Activated T-helper 2 cell treated with anti-CD3 and anti-CD28 coated beads, Interferon-gamma antibody, Interleukin-2, Interleukin-4, amounts not matched to agents 10 μg/mL and 5 μg/mL and 100 μg/mL, durations not matched to agents 14 hours and 24 hours and 36 hours (primary cell): Measurements from ENCODE around the gene NR5A1. TPM values are rescaled to one million over a fixed set of nuclear protein-coding genes. Genes with fewer than 3 reads are reported as not detected.

Source experiments
- DNase-seq: peaks from one replicate; pipeline ENCODE4 v3.0.0; 2021; ENCODE audit warnings: low spot score
- H3K27ac Mint-ChIP-seq: one replicate; pipeline ENCODE4 v1.8.0; 2021; ENCODE audit warnings: mixed read lengths
- H3K27me3 Mint-ChIP-seq: one replicate; pipeline ENCODE4 v1.8.0; 2021; ENCODE audit warnings: low read depth, mixed read lengths
- H3K36me3 Mint-ChIP-seq: one replicate; pipeline ENCODE4 v1.8.0; 2021; ENCODE audit warnings: low read depth, mixed read lengths
- H3K4me1 Mint-ChIP-seq: one replicate; pipeline ENCODE4 v1.8.0; 2021; ENCODE audit warnings: low read depth, mixed read lengths
- H3K4me3 Mint-ChIP-seq: one replicate; pipeline ENCODE4 v1.8.0; 2021; ENCODE audit warnings: low read depth, mild to moderate bottlenecking, moderate library complexity, mixed read lengths
- H3K9me3 Mint-ChIP-seq: one replicate; pipeline ENCODE4 v1.8.0; 2021; ENCODE audit warnings: mixed read lengths
- intact Hi-C: fragments of 100-400 bp; cut with micrococcal nuclease; formaldehyde crosslinking; loops from one replicate; pipeline ENCODE4 v1.15.1; 2023
- total RNA-seq: library from RNA; stranded (reverse); gene quantifications from 2 replicates; pipeline ENCODE4 v1.2.3, GENCODE V29; 2022

The NR5A1 gene
- total RNA-seq, 1 donor from 2014 or later = not detected

GRCh38 chr9:124481115-124481514, 26.1 kb downstream of the NR5A1 start:
- H3K27ac Mint-ChIP-seq = no peak overlapping the region
- intact Hi-C loops = no loop called here
- DNase-seq = no peak

GRCh38 chr9:124480621-124480981, 26.6 kb downstream of the NR5A1 start:
- no peaks in the 10 kb centered on the region for H3K36me3 Mint-ChIP-seq

More at GRCh38 chr9:124481115-124481514, 26.1 kb downstream of the NR5A1 start:
- Mint-ChIP-seq H3K36me3 (no peaks in the 10 kb centered on the region), H3K4me1 (no peaks in the 10 kb centered on the region), H3K4me3 (no peak overlapping the region), H3K27me3 (peaks cover 8% of the 10 kb centered on the region), H3K9me3 (no peaks in the 10 kb centered on the region)

GRCh38 chr9:124479947-124480620, 27.1 kb downstream of the NR5A1 start:
- no peaks in the 10 kb centered on the region for H3K36me3 Mint-ChIP-seq
- H3K27me3 Mint-ChIP-seq = peaks cover 8% of the 10 kb centered on the region
- intact Hi-C loops = no loop called here
- no peak for DNase-seq
- no peak overlapping the region for H3K27ac Mint-ChIP-seq
- H3K9me3 Mint-ChIP-seq = no peaks in the 10 kb centered on the region
- H3K4me3 Mint-ChIP-seq = no peak overlapping the region
- no peaks in the 10 kb centered on the region for H3K4me1 Mint-ChIP-seq

More at GRCh38 chr9:124480621-124480981, 26.6 kb downstream of the NR5A1 start:
- Mint-ChIP-seq H3K4me1 (no peaks in the 10 kb centered on the region), H3K27ac (no peak overlapping the region), H3K4me3 (no peak overlapping the region), H3K9me3 (no peaks in the 10 kb centered on the region), H3K27me3 (peaks cover 8% of the 10 kb centered on the region)
- no peak for DNase-seq
- intact Hi-C loops = no loop called here

- no peaks in the 10 kb centered on the region for H3K4me1 Mint-ChIP-seq
- H3K4me3 Mint-ChIP-seq = no peak overlapping the region
- H3K9me3 Mint-ChIP-seq = no peaks in the 10 kb centered on the region
- intact Hi-C loops = no loop called here
- no peaks in the 10 kb centered on the region for H3K36me3 Mint-ChIP-seq
- no peak for DNase-seq
- H3K27ac Mint-ChIP-seq = no peak overlapping the region
- H3K27me3 Mint-ChIP-seq = peaks cover 8% of the 10 kb centered on the region
These were observed 27.8 kb downstream of the NR5A1 start for GRCh38 chr9:124479371-124479770.

- Mint-ChIP-seq H3K27me3 (peaks cover 8% of the 10 kb centered on the region), H3K4me1 (no peaks in the 10 kb centered on the region), H3K27ac (no peak overlapping the region), H3K36me3 (no peaks in the 10 kb centered on the region), H3K4me3 (no peak overlapping the region), H3K9me3 (no peaks in the 10 kb centered on the region)
- intact Hi-C loops = no loop called here
- no peak for DNase-seq
These were observed 28.8 kb downstream of the NR5A1 start for GRCh38 chr9:124478354-124478753.

GRCh38 chr9:124477648-124478285, 29.4 kb downstream of the NR5A1 start:
- H3K27ac Mint-ChIP-seq = no peak overlapping the region
- intact Hi-C loops = no loop called here
- H3K36me3 Mint-ChIP-seq = no peaks in the 10 kb centered on the region
- no peak for DNase-seq
- no peak overlapping the region for H3K4me3 Mint-ChIP-seq
- no peaks in the 10 kb centered on the region for H3K4me1 Mint-ChIP-seq
- no peaks in the 10 kb centered on the region for H3K9me3 Mint-ChIP-seq
- peaks cover 8% of the 10 kb centered on the region for H3K27me3 Mint-ChIP-seq

- H3K27ac Mint-ChIP-seq = no peak overlapping the region
- peaks cover 8% of the 10 kb centered on the region for H3K27me3 Mint-ChIP-seq
- H3K9me3 Mint-ChIP-seq = no peaks in the 10 kb centered on the region
- H3K4me3 Mint-ChIP-seq = no peak overlapping the region
- DNase-seq = no peak
- intact Hi-C loops = no loop called here
- no peaks in the 10 kb centered on the region for H3K36me3 Mint-ChIP-seq
- no peaks in the 10 kb centered on the region for H3K4me1 Mint-ChIP-seq
These were observed 30.0 kb downstream of the NR5A1 start for GRCh38 chr9:124477211-124477647.

GRCh38 chr9:124475868-124476690, 31.1 kb downstream of the NR5A1 start:
- Mint-ChIP-seq H3K27me3 (peaks cover 8% of the 10 kb centered on the region), H3K4me1 (no peaks in the 10 kb centered on the region), H3K4me3 (no peak overlapping the region), H3K36me3 (no peaks in the 10 kb centered on the region), H3K27ac (no peak overlapping the region), H3K9me3 (no peaks in the 10 kb centered on the region)
- DNase-seq = no peak
- intact Hi-C loops = no loop called here

GRCh38 chr9:124475158-124475867, 31.9 kb downstream of the NR5A1 start:
- intact Hi-C loops = no loop called here
- Mint-ChIP-seq H3K27ac (no peak overlapping the region), H3K27me3 (peaks cover 8% of the 10 kb centered on the region), H3K9me3 (no peaks in the 10 kb centered on the region), H3K4me3 (no peak overlapping the region), H3K4me1 (no peaks in the 10 kb centered on the region), H3K36me3 (no peaks in the 10 kb centered on the region)
- no peak for DNase-seq

GRCh38 chr9:124474151-124474550, 33.0 kb downstream of the NR5A1 start:
- no peaks in the 10 kb centered on the region for H3K4me1 Mint-ChIP-seq
- no peak for DNase-seq
- no peak overlapping the region for H3K4me3 Mint-ChIP-seq
- no peak overlapping the region for H3K27ac Mint-ChIP-seq
- H3K36me3 Mint-ChIP-seq = no peaks in the 10 kb centered on the region
- H3K27me3 Mint-ChIP-seq = peaks cover 3% of the 10 kb centered on the region
- intact Hi-C loops = no loop called here
- H3K9me3 Mint-ChIP-seq = no peaks in the 10 kb centered on the region

- DNase-seq = no peak
- H3K9me3 Mint-ChIP-seq = no peaks in the 10 kb centered on the region
- no peaks in the 10 kb centered on the region for H3K4me1 Mint-ChIP-seq
- no peak overlapping the region for H3K4me3 Mint-ChIP-seq
- H3K27me3 Mint-ChIP-seq = peaks cover under 1% of the 10 kb centered on the region
- H3K36me3 Mint-ChIP-seq = no peaks in the 10 kb centered on the region
- intact Hi-C loops = no loop called here
- no peak overlapping the region for H3K27ac Mint-ChIP-seq
These were observed 33.9 kb downstream of the NR5A1 start for GRCh38 chr9:124473310-124473709.

- Mint-ChIP-seq H3K36me3 (no peaks in the 10 kb centered on the region), H3K9me3 (no peaks in the 10 kb centered on the region), H3K27me3 (no peaks in the 10 kb centered on the region), H3K27ac (no peak overlapping the region), H3K4me3 (no peak overlapping the region), H3K4me1 (no peaks in the 10 kb centered on the region)
- no peak for DNase-seq
- intact Hi-C loops = no loop called here
These were observed 34.4 kb downstream of the NR5A1 start for GRCh38 chr9:124472770-124473169.
